Duodenal mucosa (tissue), 2 donors: ENCODE results near the gene KDM7A.
"Not testable (repeated sequence)": the region's sequence is repeated elsewhere in the genome, so short reads cannot be mapped to it uniquely, and the experiment has no call there.

Experiments
- H3K27ac ChIP-seq: one replicate; pipeline ENCODE4 v1.7.0; 2013; ENCODE audit warnings: low read depth, low read length
- H3K27me3 ChIP-seq, 2 donors: one replicate each; pipeline ENCODE4 v1.7.0; 2013; ENCODE audit warnings: low read length in 2 of 2, control low read depth in 1 of 2; ENCODE audit not compliant: insufficient read depth in 2 of 2, control insufficient read depth in 1 of 2
- H3K36me3 ChIP-seq, 2 donors: one replicate each; pipeline ENCODE4 v1.7.0; 2013; ENCODE audit warnings: low read length in 2 of 2, control low read depth in 1 of 2; ENCODE audit not compliant: insufficient read depth in 2 of 2, control insufficient read depth in 1 of 2
- H3K4me1 ChIP-seq, 2 donors: one replicate each; pipeline ENCODE4 v1.7.0; 2013; ENCODE audit warnings: low read length in 2 of 2, control low read depth in 1 of 2; ENCODE audit not compliant: insufficient read depth in 2 of 2, control insufficient read depth in 1 of 2
- H3K4me3 ChIP-seq, 2 donors: one replicate each; pipeline ENCODE4 v1.7.0; 2013; ENCODE audit warnings: low read length in 2 of 2, low read depth in 1 of 2
- H3K9ac ChIP-seq, 2 donors: one replicate each; pipeline ENCODE4 v1.7.0; 2013; ENCODE audit warnings: low read length in 2 of 2, low read depth in 1 of 2
- H3K9me3 ChIP-seq, 2 donors: one replicate each; pipeline ENCODE4 v1.7.0; 2013; ENCODE audit warnings: low read length in 2 of 2, control low read depth in 1 of 2; ENCODE audit not compliant: control insufficient read depth in 1 of 2

The KDM7A gene

GRCh38 chr7:140182917-140183316 is 6.1 kb upstream of the KDM7A start:
- Histone ChIP-seq H3K27ac (no peak overlapping the region), H3K9me3 (no peaks in the 10 kb centered on the region), H3K4me1 (peaks cover 1 to 5% of the 10 kb centered on the region in 2 donors), H3K27me3 (peaks cover 0 to 3% of the 10 kb centered on the region in 2 donors), H3K4me3 (no peak overlapping the region), H3K36me3 (no peaks in the 10 kb centered on the region), H3K9ac (no peak overlapping the region)

DNA sequence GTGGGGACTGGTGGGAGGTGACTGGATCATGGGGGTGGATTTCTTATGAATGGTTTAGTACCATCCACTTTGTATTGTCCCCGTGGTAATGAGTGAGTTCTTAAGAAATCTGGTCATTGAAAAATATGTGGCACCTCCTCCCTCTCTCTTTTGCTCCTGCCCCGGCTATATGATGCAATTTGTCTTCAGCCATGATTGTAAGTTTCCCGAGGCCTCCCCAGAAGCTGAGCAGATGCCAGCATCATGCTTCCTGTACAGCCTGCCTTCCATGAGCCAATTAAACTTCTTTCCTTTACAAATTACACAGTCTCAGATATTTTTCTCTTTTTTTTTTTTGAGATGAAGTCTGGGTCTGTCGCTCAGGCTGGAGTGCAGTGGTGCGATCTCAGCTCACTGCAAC is 2.6 kb upstream of the KDM7A start:
- Histone ChIP-seq H3K9ac (no peak overlapping the region), H3K4me1 (peaks cover 4 to 17% of the 10 kb centered on the region in 2 donors), H3K36me3 (no peaks in the 10 kb centered on the region), H3K27ac (no peak overlapping the region), H3K9me3 (no peaks in the 10 kb centered on the region), H3K27me3 (peaks cover 0 to 3% of the 10 kb centered on the region in 2 donors), H3K4me3 (no peak overlapping the region)

GRCh38 chr7:140176122-140176701 is 571 bp downstream of the KDM7A start:
- H3K36me3 ChIP-seq = no peaks in the 10 kb centered on the region
- peak overlapping the region; percentile 97 for H3K27ac ChIP-seq
- H3K4me1 ChIP-seq = peaks cover 13 to 32% of the 10 kb centered on the region in 2 donors
- no peaks in the 10 kb centered on the region for H3K27me3 ChIP-seq
- no peaks in the 10 kb centered on the region for H3K9me3 ChIP-seq
- peak overlapping the region; percentile 74 to 78 for H3K9ac ChIP-seq
- H3K4me3 ChIP-seq = peak overlapping the region; percentile 69

DNA sequence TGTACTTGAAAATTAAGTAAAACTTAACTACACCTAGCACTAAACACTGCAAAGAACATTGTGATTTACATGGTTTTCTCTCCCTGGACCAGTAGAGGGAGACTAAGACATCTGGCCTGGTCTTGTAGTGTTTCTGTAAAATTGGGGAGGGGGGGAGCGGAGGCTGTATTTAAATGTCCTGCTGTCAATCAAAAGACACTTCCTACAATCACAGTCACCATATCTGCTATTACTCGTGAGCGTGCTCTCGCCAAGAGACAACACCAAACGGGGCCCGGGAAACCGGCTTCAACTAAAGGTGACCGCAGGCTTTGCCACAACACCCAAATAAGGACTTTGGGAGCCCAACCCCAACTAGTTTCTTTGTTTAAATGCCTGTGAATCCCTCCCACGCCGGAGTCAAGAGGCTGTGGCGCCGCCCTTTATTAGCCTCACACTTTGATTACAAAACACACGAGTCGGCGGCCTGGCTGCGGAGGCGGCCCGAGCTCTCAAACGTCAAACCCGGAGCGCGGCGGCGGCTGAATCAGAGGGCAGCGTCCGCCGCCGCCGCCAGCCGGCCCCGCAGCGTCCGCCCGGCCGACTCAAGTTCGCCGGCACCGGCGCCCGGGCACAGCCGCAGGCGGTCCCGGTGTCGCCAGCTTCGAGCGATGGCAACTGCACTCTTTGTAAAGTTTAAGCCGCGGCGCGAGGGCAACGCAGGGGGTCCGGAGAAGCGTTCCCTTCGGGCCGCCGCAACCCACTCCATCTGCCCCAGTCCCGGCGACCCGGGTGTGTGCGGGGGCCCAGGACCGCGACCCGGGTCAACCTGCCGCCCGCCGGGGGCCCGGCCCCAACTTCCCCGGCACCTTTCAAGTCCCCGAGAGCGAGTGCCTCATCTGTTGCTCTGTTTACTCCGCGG is 1.3 kb downstream of the KDM7A start:
- Histone ChIP-seq H3K9ac (peak overlapping the region; percentile 74 to 78), H3K4me1 (peaks cover 13 to 37% of the 10 kb centered on the region in 2 donors), H3K27ac (peak overlapping the region; percentile 97), H3K27me3 (no peaks in the 10 kb centered on the region), H3K4me3 (peak overlapping the region; percentile 69), H3K36me3 (no peaks in the 10 kb centered on the region), H3K9me3 (no peaks in the 10 kb centered on the region)

DNA sequence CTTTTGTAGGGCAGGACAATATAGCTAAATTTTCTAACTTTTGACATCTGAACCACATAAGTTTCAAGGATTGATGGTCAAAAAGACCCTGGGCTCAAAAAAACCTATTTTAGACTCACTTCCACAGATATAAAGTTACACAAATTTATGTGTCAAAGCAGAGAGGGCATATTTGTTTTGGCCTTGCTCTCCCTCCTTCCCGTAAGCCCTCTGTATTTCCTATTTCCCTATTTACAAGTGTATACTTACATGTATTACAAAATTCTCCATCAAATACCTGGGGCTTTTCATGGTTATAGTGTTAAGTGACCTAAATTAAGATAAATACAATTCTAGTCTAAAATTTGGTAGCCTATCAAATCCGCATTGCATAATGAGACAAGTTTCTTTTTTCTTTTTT is 2.6 kb downstream of the KDM7A start:
- H3K4me3 ChIP-seq = no peak overlapping the region
- H3K9ac ChIP-seq = no peak overlapping the region
- H3K27me3 ChIP-seq = no peaks in the 10 kb centered on the region
- H3K27ac ChIP-seq = no peak overlapping the region
- H3K9me3 ChIP-seq = no peaks in the 10 kb centered on the region
- peaks cover 13 to 40% of the 10 kb centered on the region in 2 donors for H3K4me1 ChIP-seq
- H3K36me3 ChIP-seq = no peaks in the 10 kb centered on the region

- no peak overlapping the region for H3K27ac ChIP-seq
- no peaks in the 10 kb centered on the region for H3K36me3 ChIP-seq
- H3K9me3 ChIP-seq = no peaks in the 10 kb centered on the region
- peak overlapping the region in 1 of 2 donors; percentile 13 for H3K4me3 ChIP-seq
- peaks cover 9 to 42% of the 10 kb centered on the region in 2 donors for H3K4me1 ChIP-seq
- H3K9ac ChIP-seq = peak overlapping the region in 1 of 2 donors; percentile 24
- no peaks in the 10 kb centered on the region for H3K27me3 ChIP-seq
These were observed 6.4 kb downstream of the KDM7A start for GRCh38 chr7:140170375-140170774.

DNA sequence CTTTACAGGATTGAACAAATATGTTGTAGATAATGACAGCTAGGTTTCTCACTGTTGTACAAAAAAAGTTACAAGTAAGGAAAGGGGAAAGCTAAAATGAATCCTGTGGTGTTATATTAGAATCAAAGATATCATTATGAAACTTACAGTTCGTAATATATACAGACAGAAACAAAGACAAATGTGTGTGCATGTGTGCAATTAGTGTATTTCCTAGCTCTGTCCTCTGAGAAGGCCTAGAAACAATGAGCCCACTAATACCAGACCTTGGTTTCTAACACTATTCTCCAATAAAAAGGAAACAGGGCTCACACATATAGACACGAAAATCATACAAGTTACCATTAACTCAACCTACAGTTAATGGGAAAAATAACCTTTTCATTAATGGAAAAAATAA is 8.0 kb downstream of the KDM7A start:
- Histone ChIP-seq H3K36me3 (no peaks in the 10 kb centered on the region), H3K4me1 (peaks cover 12 to 40% of the 10 kb centered on the region in 2 donors), H3K27ac (no peak overlapping the region), H3K9ac (no peak overlapping the region), H3K27me3 (no peaks in the 10 kb centered on the region), H3K9me3 (no peaks in the 10 kb centered on the region), H3K4me3 (no peak overlapping the region)

GRCh38 chr7:140165422-140165821 is 11.4 kb downstream of the KDM7A start:
- Histone ChIP-seq H3K4me3 (no peak overlapping the region), H3K36me3 (no peaks in the 10 kb centered on the region), H3K4me1 (peaks cover 10 to 31% of the 10 kb centered on the region in 2 donors), H3K9ac (no peak overlapping the region), H3K27me3 (no peaks in the 10 kb centered on the region), H3K27ac (no peak overlapping the region), H3K9me3 (no peaks in the 10 kb centered on the region)

- H3K27me3 ChIP-seq, H3K9ac ChIP-seq, H3K27ac ChIP-seq, H3K4me3 ChIP-seq, H3K36me3 ChIP-seq, H3K9me3 ChIP-seq: not testable (repeated sequence)
- H3K4me1 ChIP-seq = peaks cover 10 to 26% of the 10 kb centered on the region in 2 donors
These were observed 14.7 kb downstream of the KDM7A start for GRCh38 chr7:140162081-140162480.

DNA sequence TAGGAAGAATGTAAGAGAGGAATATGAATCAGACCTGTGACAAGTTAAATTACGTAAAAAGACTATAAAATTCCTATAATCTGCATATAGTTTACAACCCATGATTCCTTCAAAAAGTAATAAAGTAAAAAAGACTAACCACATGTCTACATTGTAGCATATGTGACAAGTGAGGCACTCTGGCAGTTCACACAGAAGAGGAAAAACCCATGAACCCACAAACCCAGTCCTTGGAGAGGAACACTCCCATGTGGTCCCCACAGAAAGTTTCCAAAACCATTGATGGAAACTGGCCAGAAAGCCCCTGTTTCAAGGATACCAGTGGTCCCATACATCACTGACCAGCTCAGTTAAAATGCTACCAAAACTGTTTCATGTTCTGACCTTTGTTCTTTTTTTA is 15.7 kb downstream of the KDM7A start:
- Histone ChIP-seq H3K9me3 (no peaks in the 10 kb centered on the region), H3K4me1 (peaks cover 10 to 33% of the 10 kb centered on the region in 2 donors), H3K9ac (no peak overlapping the region), H3K4me3 (no peak overlapping the region), H3K27ac (no peak overlapping the region), H3K36me3 (peaks cover 6 to 9% of the 10 kb centered on the region in 2 donors), H3K27me3 (no peaks in the 10 kb centered on the region)
